ENCODE data around the gene COL4A5.

DNA sequence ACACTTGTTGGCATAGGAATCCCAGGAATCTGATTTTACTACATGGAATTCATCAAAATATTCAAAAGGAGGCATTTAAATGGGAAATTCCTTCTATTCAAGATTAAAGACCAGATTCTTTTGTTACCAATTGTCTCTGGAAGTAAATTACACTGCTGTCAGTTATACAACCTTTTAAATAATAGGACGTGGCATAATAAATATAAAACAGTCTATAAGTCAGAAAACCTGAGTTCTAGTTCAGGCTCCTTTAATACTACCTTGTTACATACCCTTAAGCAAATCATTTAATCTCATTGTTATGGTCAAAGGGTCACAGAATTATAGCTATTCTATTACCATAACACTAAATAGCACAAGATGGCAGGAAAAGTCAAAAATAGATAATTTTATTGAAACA is 20.2 kb upstream of the COL4A5 start:
- no peak for TF ChIP-seq TAF1 (IDR thresholded peaks at IDR 0.05; ENCODE audit: borderline replicate concordance, insufficient read depth, low read length)
- no peak for TF ChIP-seq POLR2AphosphoS5 (IDR thresholded peaks at IDR 0.05; ENCODE audit: low read depth, low read length)
